ENCODE measurements around the gene NACC2.

Gene NACC2

GRCh38 chr9:136128436-136128835 is 33.3 kb upstream of the NACC2 start:
- H3K36me3 ChIP-seq (ENCODE audit: control insufficient read depth in 2 of 2, insufficient read depth in 2 of 2, low read length in 2 of 2) = no peaks in the 10 kb centered on the region
- H3K27ac ChIP-seq (ENCODE audit: low read depth in 2 of 2, low read length in 2 of 2) = no peak overlapping the region
- H3K27me3 ChIP-seq (ENCODE audit: control insufficient read depth in 2 of 2, insufficient read depth in 2 of 2, low read length in 2 of 2) = peaks cover 21 to 29% of the 10 kb centered on the region in 2 donors
- H3K9ac ChIP-seq (ENCODE audit: low read depth in 1 of 2, low read length in 2 of 2) = no peak overlapping the region
- H3K4me3 ChIP-seq (ENCODE audit: low read length in 2 of 2) = no peak overlapping the region
- no peaks in the 10 kb centered on the region for H3K9me3 ChIP-seq (ENCODE audit: control insufficient read depth in 2 of 2, low read length in 2 of 2)
- H3K4me1 ChIP-seq (ENCODE audit: control insufficient read depth in 2 of 2, insufficient read depth in 2 of 2, low read length in 2 of 2) = peaks cover 0 to 12% of the 10 kb centered on the region in 2 donors

- H3K4me1 ChIP-seq (ENCODE audit: control insufficient read depth in 2 of 2, insufficient read depth in 2 of 2, low read length in 2 of 2) = peaks cover 4 to 15% of the 10 kb centered on the region in 2 donors
- no peak overlapping the region for H3K9ac ChIP-seq (ENCODE audit: low read depth in 1 of 2, low read length in 2 of 2)
- no peaks in the 10 kb centered on the region for H3K36me3 ChIP-seq (ENCODE audit: control insufficient read depth in 2 of 2, insufficient read depth in 2 of 2, low read length in 2 of 2)
- no peaks in the 10 kb centered on the region for H3K9me3 ChIP-seq (ENCODE audit: control insufficient read depth in 2 of 2, low read length in 2 of 2)
- H3K27ac ChIP-seq (ENCODE audit: low read depth in 2 of 2, low read length in 2 of 2) = no peak overlapping the region
- peaks cover 18 to 28% of the 10 kb centered on the region in 2 donors for H3K27me3 ChIP-seq (ENCODE audit: control insufficient read depth in 2 of 2, insufficient read depth in 2 of 2, low read length in 2 of 2)
- H3K4me3 ChIP-seq (ENCODE audit: low read length in 2 of 2) = no peak overlapping the region
Observed at GRCh38 chr9:136127313-136127712, 32.2 kb upstream of the NACC2 start.

DNA sequence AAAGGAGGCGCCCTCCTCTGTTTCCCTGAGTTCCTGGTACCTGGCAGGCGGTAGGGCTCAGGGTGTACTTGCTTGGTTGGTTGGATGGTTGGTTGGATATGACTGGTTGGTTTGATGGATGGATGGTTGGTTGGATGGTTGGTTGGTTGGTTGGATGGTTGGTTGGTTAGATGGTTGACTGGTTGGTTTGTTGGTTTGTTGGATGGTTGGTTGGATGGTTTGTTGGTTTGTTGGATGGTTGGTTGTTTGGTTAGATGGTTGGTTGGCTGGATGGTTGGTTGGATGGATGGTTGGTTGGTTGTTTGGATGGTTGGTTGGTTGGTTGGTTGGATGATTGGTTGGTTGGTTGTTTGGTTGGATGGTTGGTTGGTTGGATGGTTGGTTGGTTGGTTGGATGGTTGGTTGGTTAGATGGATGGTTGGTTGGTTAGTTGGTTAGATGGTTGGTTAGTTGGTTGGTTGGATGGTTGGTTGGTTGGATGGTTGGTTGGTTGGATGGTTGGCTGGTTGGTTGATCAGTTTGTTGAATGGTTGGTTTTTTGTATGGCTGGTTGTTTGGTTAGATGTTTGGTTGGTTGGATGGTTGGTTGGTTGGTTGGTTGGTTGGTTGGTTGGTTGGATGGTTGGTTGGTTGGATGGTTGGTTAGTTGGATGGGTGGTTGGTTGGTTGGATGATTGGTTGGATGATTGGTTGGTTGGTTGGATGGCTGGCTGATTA is 30.0 kb upstream of the NACC2 start:
- peaks cover 9 to 12% of the 10 kb centered on the region in 2 donors for H3K4me1 ChIP-seq (ENCODE audit: control insufficient read depth in 2 of 2, insufficient read depth in 2 of 2, low read length in 2 of 2)
- no peak overlapping the region for H3K9ac ChIP-seq (ENCODE audit: low read depth in 1 of 2, low read length in 2 of 2)
- H3K4me3 ChIP-seq (ENCODE audit: low read length in 2 of 2) = no peak overlapping the region
- no peaks in the 10 kb centered on the region for H3K9me3 ChIP-seq (ENCODE audit: control insufficient read depth in 2 of 2, low read length in 2 of 2)
- H3K27ac ChIP-seq (ENCODE audit: low read depth in 2 of 2, low read length in 2 of 2) = no peak overlapping the region
- peaks cover 8 to 12% of the 10 kb centered on the region in 2 donors for H3K27me3 ChIP-seq (ENCODE audit: control insufficient read depth in 2 of 2, insufficient read depth in 2 of 2, low read length in 2 of 2)
- no peaks in the 10 kb centered on the region for H3K36me3 ChIP-seq (ENCODE audit: control insufficient read depth in 2 of 2, insufficient read depth in 2 of 2, low read length in 2 of 2)

GRCh38 chr9:136122425-136123383 is 27.6 kb upstream of the NACC2 start:
- Histone ChIP-seq H3K4me3 (ENCODE audit: low read length in 2 of 2) (peak overlapping the region; percentile 26 to 44), H3K27me3 (ENCODE audit: control insufficient read depth in 2 of 2, insufficient read depth in 2 of 2, low read length in 2 of 2) (peaks cover 4 to 10% of the 10 kb centered on the region in 2 donors), H3K27ac (ENCODE audit: low read depth in 2 of 2, low read length in 2 of 2) (no peak overlapping the region), H3K9ac (ENCODE audit: low read depth in 1 of 2, low read length in 2 of 2) (peak overlapping the region in 1 of 2 donors; percentile 39), H3K4me1 (ENCODE audit: control insufficient read depth in 2 of 2, insufficient read depth in 2 of 2, low read length in 2 of 2) (peaks cover 18 to 22% of the 10 kb centered on the region in 2 donors), H3K36me3 (ENCODE audit: control insufficient read depth in 2 of 2, insufficient read depth in 2 of 2, low read length in 2 of 2) (no peaks in the 10 kb centered on the region), H3K9me3 (ENCODE audit: control insufficient read depth in 2 of 2, low read length in 2 of 2) (no peaks in the 10 kb centered on the region)

DNA sequence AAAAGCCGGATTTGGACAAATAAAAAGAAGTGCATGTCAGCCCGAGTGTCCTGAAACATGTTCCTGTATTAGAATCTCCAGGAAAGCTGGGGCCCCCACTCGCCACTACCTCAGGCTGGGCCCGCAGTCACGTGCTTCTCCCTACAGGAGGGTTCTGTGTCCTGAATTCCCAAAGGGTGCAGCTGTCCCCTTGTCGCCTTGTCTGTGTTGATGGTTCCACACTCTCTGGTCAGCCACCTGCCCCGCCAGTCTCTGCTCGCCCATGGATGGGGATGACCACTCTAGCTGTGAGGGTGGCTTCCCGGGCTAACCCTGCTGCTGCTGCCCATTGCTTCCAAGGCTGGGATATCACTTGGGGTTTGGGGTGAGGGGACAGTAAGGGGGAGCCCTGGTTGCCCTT is 26.7 kb upstream of the NACC2 start:
- H3K4me1 ChIP-seq (ENCODE audit: control insufficient read depth in 2 of 2, insufficient read depth in 2 of 2, low read length in 2 of 2) = peaks cover 27 to 30% of the 10 kb centered on the region in 2 donors
- no peak overlapping the region for H3K4me3 ChIP-seq (ENCODE audit: low read length in 2 of 2)

DNA sequence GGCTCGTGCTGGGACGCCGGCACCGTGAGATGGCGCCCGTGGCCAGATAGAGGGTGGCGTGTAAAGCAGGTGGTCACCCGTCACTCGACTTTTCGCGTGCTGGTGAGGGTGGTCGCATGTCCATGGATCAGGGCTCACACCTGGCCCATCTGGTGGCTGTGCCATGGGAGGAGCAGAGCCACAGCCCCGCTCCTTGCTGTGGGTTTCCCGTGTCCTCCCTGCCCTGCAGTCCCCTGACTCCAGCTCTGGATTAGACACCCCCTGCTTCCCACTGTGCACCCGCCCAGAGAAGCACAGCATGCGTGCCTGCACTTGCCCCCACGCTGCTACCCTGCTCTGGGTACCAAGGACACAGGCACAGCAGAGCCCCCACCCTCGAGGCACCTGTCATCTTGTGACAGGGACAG is 25.4 kb upstream of the NACC2 start:
- H3K27ac ChIP-seq (ENCODE audit: low read depth in 2 of 2, low read length in 2 of 2) = no peak overlapping the region
- H3K27me3 ChIP-seq (ENCODE audit: control insufficient read depth in 2 of 2, insufficient read depth in 2 of 2, low read length in 2 of 2) = peaks cover 2 to 8% of the 10 kb centered on the region in 2 donors
- H3K9ac ChIP-seq (ENCODE audit: low read depth in 1 of 2, low read length in 2 of 2) = no peak overlapping the region
- H3K4me1 ChIP-seq (ENCODE audit: control insufficient read depth in 2 of 2, insufficient read depth in 2 of 2, low read length in 2 of 2) = peaks cover 29 to 30% of the 10 kb centered on the region in 2 donors
- no peak overlapping the region for H3K4me3 ChIP-seq (ENCODE audit: low read length in 2 of 2)
- H3K9me3 ChIP-seq (ENCODE audit: control insufficient read depth in 2 of 2, low read length in 2 of 2) = no peaks in the 10 kb centered on the region
- peaks cover 5% of the 10 kb centered on the region in 2 donors for H3K36me3 ChIP-seq (ENCODE audit: control insufficient read depth in 2 of 2, insufficient read depth in 2 of 2, low read length in 2 of 2)

More for the DNA sequence above, 26.7 kb upstream of the NACC2 start:
- Histone ChIP-seq H3K27me3 (ENCODE audit: control insufficient read depth in 2 of 2, insufficient read depth in 2 of 2, low read length in 2 of 2) (peaks cover 2 to 8% of the 10 kb centered on the region in 2 donors), H3K9me3 (ENCODE audit: control insufficient read depth in 2 of 2, low read length in 2 of 2) (no peaks in the 10 kb centered on the region), H3K36me3 (ENCODE audit: control insufficient read depth in 2 of 2, insufficient read depth in 2 of 2, low read length in 2 of 2) (no peaks in the 10 kb centered on the region), H3K9ac (ENCODE audit: low read depth in 1 of 2, low read length in 2 of 2) (no peak overlapping the region), H3K27ac (ENCODE audit: low read depth in 2 of 2, low read length in 2 of 2) (no peak overlapping the region)

DNA sequence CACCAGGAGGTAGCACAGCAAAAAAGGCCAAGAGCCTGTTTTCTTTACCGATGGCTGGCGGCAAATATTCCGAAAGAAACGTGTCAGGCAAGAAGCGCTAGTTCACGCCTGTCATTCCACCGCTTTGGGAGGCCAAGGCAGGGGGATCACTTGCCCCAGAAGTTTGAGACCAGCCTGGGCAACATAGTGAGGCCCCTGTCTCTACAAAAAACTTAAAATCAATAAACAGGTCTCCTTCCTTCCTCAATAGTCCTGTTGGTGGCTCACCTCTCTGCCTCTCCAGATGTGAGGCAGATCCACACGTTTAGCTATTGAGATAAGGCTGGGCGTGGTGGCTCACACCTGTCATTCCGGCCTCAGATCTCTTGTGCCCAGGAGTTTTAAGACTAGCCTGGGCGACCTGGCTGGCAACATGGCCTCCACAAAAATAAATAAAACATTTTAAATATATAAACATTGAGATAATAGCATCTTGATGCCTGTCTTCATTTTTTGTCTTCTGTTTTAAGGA is 24.8 kb upstream of the NACC2 start:
- H3K9ac ChIP-seq (ENCODE audit: low read depth in 1 of 2, low read length in 2 of 2) = peak overlapping the region; percentile 52 to 79
- peaks cover 29 to 30% of the 10 kb centered on the region in 2 donors for H3K4me1 ChIP-seq (ENCODE audit: control insufficient read depth in 2 of 2, insufficient read depth in 2 of 2, low read length in 2 of 2)
- peaks cover 9 to 10% of the 10 kb centered on the region in 2 donors for H3K36me3 ChIP-seq (ENCODE audit: control insufficient read depth in 2 of 2, insufficient read depth in 2 of 2, low read length in 2 of 2)
- H3K4me3 ChIP-seq (ENCODE audit: low read length in 2 of 2) = peak overlapping the region; percentile 72 to 78
- no peaks in the 10 kb centered on the region for H3K9me3 ChIP-seq (ENCODE audit: control insufficient read depth in 2 of 2, low read length in 2 of 2)
- peak overlapping the region; percentile 90 to 93 for H3K27ac ChIP-seq (ENCODE audit: low read depth in 2 of 2, low read length in 2 of 2)
- H3K27me3 ChIP-seq (ENCODE audit: control insufficient read depth in 2 of 2, insufficient read depth in 2 of 2, low read length in 2 of 2) = peaks cover 2 to 8% of the 10 kb centered on the region in 2 donors

GRCh38 chr9:136119061-136119882 is 24.2 kb upstream of the NACC2 start:
- H3K9me3 ChIP-seq (ENCODE audit: control insufficient read depth in 2 of 2, low read length in 2 of 2) = no peaks in the 10 kb centered on the region
- peak overlapping the region; percentile 72 to 78 for H3K4me3 ChIP-seq (ENCODE audit: low read length in 2 of 2)
- H3K4me1 ChIP-seq (ENCODE audit: control insufficient read depth in 2 of 2, insufficient read depth in 2 of 2, low read length in 2 of 2) = peaks cover 29 to 30% of the 10 kb centered on the region in 2 donors
- H3K27ac ChIP-seq (ENCODE audit: low read depth in 2 of 2, low read length in 2 of 2) = peak overlapping the region; percentile 90 to 93
- H3K36me3 ChIP-seq (ENCODE audit: control insufficient read depth in 2 of 2, insufficient read depth in 2 of 2, low read length in 2 of 2) = peaks cover 10 to 13% of the 10 kb centered on the region in 2 donors
- peaks cover 2 to 4% of the 10 kb centered on the region in 2 donors for H3K27me3 ChIP-seq (ENCODE audit: control insufficient read depth in 2 of 2, insufficient read depth in 2 of 2, low read length in 2 of 2)
- peak overlapping the region; percentile 65 to 79 for H3K9ac ChIP-seq (ENCODE audit: low read depth in 1 of 2, low read length in 2 of 2)

GRCh38 chr9:136118320-136119060 is 23.4 kb upstream of the NACC2 start, which contains the start of gene TMEM250:
TMEM250 (minus strand) TSS chr9:136118875; CDS start chr9:136116900, 1,975 bp downstream.
- H3K4me3 ChIP-seq (ENCODE audit: low read length in 2 of 2) = peak within 1 kb of the TSS; percentile 72 to 78
- no peaks in the 10 kb centered on the region for H3K9me3 ChIP-seq (ENCODE audit: control insufficient read depth in 2 of 2, low read length in 2 of 2)
- peaks cover 0 to 4% of the 10 kb centered on the region in 2 donors for H3K27me3 ChIP-seq (ENCODE audit: control insufficient read depth in 2 of 2, insufficient read depth in 2 of 2, low read length in 2 of 2)
- peaks cover 29 to 30% of the 10 kb centered on the region in 2 donors for H3K4me1 ChIP-seq (ENCODE audit: control insufficient read depth in 2 of 2, insufficient read depth in 2 of 2, low read length in 2 of 2)
- peaks cover 10 to 14% of the 10 kb centered on the region in 2 donors for H3K36me3 ChIP-seq (ENCODE audit: control insufficient read depth in 2 of 2, insufficient read depth in 2 of 2, low read length in 2 of 2)
- peak within 1 kb of the TSS; percentile 77 to 79 for H3K9ac ChIP-seq (ENCODE audit: low read depth in 1 of 2, low read length in 2 of 2)
- H3K27ac ChIP-seq (ENCODE audit: low read depth in 2 of 2, low read length in 2 of 2) = peak within 1 kb of the TSS; percentile 90 to 93
